Liver (tissue), 9 donors: ENCODE results near the gene EPHA6. TPM values are rescaled to one million over a fixed set of nuclear protein-coding genes. Genes with fewer than 3 reads are reported as not detected.

Source experiments
- DNase-seq: peaks from one replicate; pipeline ENCODE4 v3.0.0-alpha.2; 2017; ENCODE audit warnings: low spot score
- H3K27ac ChIP-seq, 2 donors: one replicate each; pipeline ENCODE4 v1.7.0; 2013; ENCODE audit warnings: inconsistent platforms in 2 of 2, low read length in 2 of 2, control low read depth in 1 of 2, low read depth in 1 of 2, mild to moderate bottlenecking in 1 of 2
- H3K27me3 ChIP-seq, 4 donors: one replicate each; pipeline versions ENCODE4 v1.6.1 to v1.7.0; 2013; ENCODE audit warnings: low read length in 3 of 4, inconsistent platforms in 1 of 4, mild to moderate bottlenecking in 1 of 4, moderate library complexity in 1 of 4; ENCODE audit not compliant: control insufficient read depth in 4 of 4, insufficient read depth in 4 of 4
- H3K36me3 ChIP-seq, 4 donors: one replicate each; pipeline versions ENCODE4 v1.6.1 to v1.7.0; 2013; ENCODE audit warnings: low read length in 3 of 4, mild to moderate bottlenecking in 3 of 4, low read depth in 1 of 4, moderate library complexity in 1 of 4; ENCODE audit not compliant: control insufficient read depth in 4 of 4, insufficient read depth in 3 of 4
- H3K4me1 ChIP-seq, 4 donors: one replicate each; pipeline versions ENCODE4 v1.6.1 to v1.7.0; 2013; ENCODE audit warnings: low read length in 3 of 4, mild to moderate bottlenecking in 3 of 4, moderate library complexity in 1 of 4; ENCODE audit not compliant: control insufficient read depth in 4 of 4, insufficient read depth in 4 of 4
- H3K4me3 ChIP-seq, 3 donors: one replicate each; pipeline versions ENCODE4 v1.6.1 to v1.7.0; 2013; ENCODE audit warnings: low read length in 3 of 3, control low read depth in 1 of 3, low read depth in 1 of 3, mild to moderate bottlenecking in 1 of 3
- H3K9ac ChIP-seq, 2 donors: one replicate each; pipeline ENCODE4 v1.7.0; 2013; ENCODE audit warnings: low read length in 2 of 2, mild to moderate bottlenecking in 2 of 2, moderate library complexity in 2 of 2, control low read depth in 1 of 2, low read depth in 1 of 2
- H3K9me3 ChIP-seq, 4 donors: one replicate each; pipeline versions ENCODE4 v1.6.1 to v1.7.0; 2013; ENCODE audit warnings: low read length in 3 of 4; ENCODE audit not compliant: control insufficient read depth in 4 of 4
- CTCF ChIP-seq: fragments of 150-350 bp; IDR thresholded peaks from 2 replicates; pipeline ENCODE4 v1.5.1; 2017; ENCODE audit warnings: improper control_type of control experiment, low read depth, low read length; ENCODE audit not compliant: missing input control
- EGR1 ChIP-seq, 2 donors: IDR thresholded peaks; 2 replicates each; pipeline ENCODE4 v1.6.1; 2016 to 2018; ENCODE audit warnings: antibody characterized with exemption in 2 of 2, low read depth in 2 of 2
- GABPA ChIP-seq, 2 donors: IDR thresholded peaks in 1 of 2; conservative IDR thresholded peaks in 1 of 2; 2 replicates each; pipeline ENCODE4 v1.6.1; 2016; ENCODE audit warnings: antibody characterized with exemption in 2 of 2, mild to moderate bottlenecking in 1 of 2, moderate library complexity in 1 of 2
- HNF4G ChIP-seq: IDR thresholded peaks from 2 replicates; pipeline ENCODE4 v1.6.1; 2016; ENCODE audit warnings: antibody characterized with exemption
- JUND ChIP-seq, 2 donors: IDR thresholded peaks; 2 replicates each; pipeline ENCODE4 v1.6.1; 2016; ENCODE audit warnings: antibody characterized with exemption in 2 of 2
- MAX ChIP-seq: IDR thresholded peaks from 2 replicates; pipeline ENCODE4 v1.6.1; 2016; ENCODE audit warnings: antibody characterized with exemption
- RAD21 ChIP-seq, 2 donors: IDR thresholded peaks; 2 replicates each; pipeline ENCODE4 v1.6.1; 2016; ENCODE audit warnings: antibody characterized with exemption in 2 of 2, mild to moderate bottlenecking in 2 of 2
- RXRA ChIP-seq, 2 donors: IDR thresholded peaks; 2 replicates each; pipeline ENCODE4 v1.6.1; 2017 to 2018; ENCODE audit warnings: antibody characterized with exemption in 2 of 2, mild to moderate bottlenecking in 1 of 2
- SP1 ChIP-seq: IDR thresholded peaks from 2 replicates; pipeline ENCODE4 v1.6.1; 2018; ENCODE audit warnings: antibody characterized with exemption, mild to moderate bottlenecking
- TAF1 ChIP-seq: conservative IDR thresholded peaks from 2 replicates; pipeline ENCODE4 v1.6.1; 2016; ENCODE audit warnings: antibody characterized with exemption, mild to moderate bottlenecking
- YY1 ChIP-seq: IDR thresholded peaks from 2 replicates; pipeline ENCODE4 v1.6.1; 2016; ENCODE audit warnings: antibody characterized with exemption, mild to moderate bottlenecking
- ZBTB33 ChIP-seq: IDR thresholded peaks from 2 replicates; pipeline ENCODE4 v1.6.1; 2016; ENCODE audit warnings: antibody characterized with exemption
- WGBS: extraction: QIAGEN DNeasy Blood & Tissue Kit; methylation state at CpG from one replicate; pipeline ENCODE4 v1.1.7; 2013; 5-methylcytosine and 5-hydroxymethylcytosine counted together
- polyA plus RNA-seq, 2 donors: library from polyadenylated mRNA; stranded (reverse) in 1 of 2; unstranded in 1 of 2; fragments of 200-250 nt in 1 of 2; fragments of >200 nt in 1 of 2; fragmentation: Nextera tagmentation in 1 of 2; extraction: Ambion mirVana in 1 of 2; gene quantifications; one replicate each; pipeline versions ENCODE4 v1.2.1 to v1.2.3, GENCODE V29; 2013 to 2015
- total RNA-seq, 2 donors: library from RNA; depleted of rRNA; stranded (reverse); fragments of >200 nt; gene quantifications; one replicate each; pipeline ENCODE4 v1.2.3, GENCODE V29; 2014
- TF ChIP-seq, protein P1 (sequence below): IDR thresholded peaks from 2 replicates; pipeline ENCODE4 v1.6.1; 2016; ENCODE audit warnings: antibody characterized with exemption, mild to moderate bottlenecking
- TF ChIP-seq, protein P2 (sequence below): IDR thresholded peaks from 2 replicates; pipeline ENCODE4 v1.6.1; 2016; ENCODE audit warnings: antibody characterized with exemption
- donor health status: healthy.
- donor health status: healthy.
- donor health status: healthy.
- donor health status: healthy.
- donor health status: healthy.

The EPHA6 gene
- total and polyA plus RNA-seq, 4 donors: 0.05 to 0.17 (median 0.05) TPM; not detected in 1

DNA sequence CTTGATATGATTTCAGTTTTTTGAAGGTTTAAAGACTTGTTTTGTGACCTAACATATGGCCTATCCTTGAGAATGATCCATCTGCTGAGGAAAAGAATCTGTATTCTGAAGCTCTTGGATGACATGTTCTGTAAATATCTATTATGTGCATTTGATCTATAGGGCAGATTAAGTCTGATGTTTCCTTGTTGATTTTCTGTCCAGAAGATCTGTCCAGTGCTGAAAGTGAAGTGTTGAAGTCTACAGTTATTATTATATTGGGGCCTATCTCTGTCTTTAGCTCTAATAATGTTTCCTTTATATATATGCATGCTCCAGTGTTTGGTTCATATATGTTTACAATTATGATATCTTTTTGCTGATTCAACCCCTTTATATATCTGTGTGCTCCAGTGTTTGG is 362.8 kb downstream of the EPHA6 start (continued):
- TF ChIP-seq RAD21 (IDR thresholded peaks at IDR 0.05): no peak

DNA sequence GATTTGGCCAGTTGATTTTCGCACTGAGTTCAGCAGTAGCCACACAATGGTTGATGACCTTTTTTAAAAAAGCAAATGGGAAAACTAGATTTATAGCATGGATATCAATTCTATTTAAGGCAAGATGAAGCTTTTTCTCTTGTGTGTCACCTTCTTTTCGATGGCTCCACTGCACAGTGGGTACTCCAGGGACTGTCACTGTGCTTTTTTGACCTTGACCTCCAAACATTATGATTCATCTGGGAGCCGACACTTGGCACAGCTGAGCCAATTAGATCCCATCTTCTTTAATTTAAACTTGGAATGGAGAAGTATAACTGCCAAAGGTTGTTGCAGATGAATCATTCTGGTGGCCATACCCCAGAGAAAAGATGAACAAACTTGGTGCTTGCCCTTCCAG is 367.3 kb downstream of the EPHA6 start:
- no peak for DNase-seq
- H3K4me3 ChIP-seq: no peak overlapping the region
- no peak overlapping the region for H3K27ac ChIP-seq
- 63% methylated on average over 3 of the region's 3 CpGs for WGBS
- no peaks in the 10 kb centered on the region for H3K36me3 ChIP-seq
- no peaks in the 10 kb centered on the region for H3K27me3 ChIP-seq
- no peak for TF ChIP-seq EGR1 (IDR thresholded peaks at IDR 0.05; ENCODE audit: low read depth in 2 of 2)
- TF ChIP-seq ZBTB33: no peak
- TF ChIP-seq HNF4G: no peak
- no peak for TF ChIP-seq CTCF
- no peak for TF ChIP-seq YY1
- TF ChIP-seq TAF1: no peak
- TF ChIP-seq, protein P1, sequence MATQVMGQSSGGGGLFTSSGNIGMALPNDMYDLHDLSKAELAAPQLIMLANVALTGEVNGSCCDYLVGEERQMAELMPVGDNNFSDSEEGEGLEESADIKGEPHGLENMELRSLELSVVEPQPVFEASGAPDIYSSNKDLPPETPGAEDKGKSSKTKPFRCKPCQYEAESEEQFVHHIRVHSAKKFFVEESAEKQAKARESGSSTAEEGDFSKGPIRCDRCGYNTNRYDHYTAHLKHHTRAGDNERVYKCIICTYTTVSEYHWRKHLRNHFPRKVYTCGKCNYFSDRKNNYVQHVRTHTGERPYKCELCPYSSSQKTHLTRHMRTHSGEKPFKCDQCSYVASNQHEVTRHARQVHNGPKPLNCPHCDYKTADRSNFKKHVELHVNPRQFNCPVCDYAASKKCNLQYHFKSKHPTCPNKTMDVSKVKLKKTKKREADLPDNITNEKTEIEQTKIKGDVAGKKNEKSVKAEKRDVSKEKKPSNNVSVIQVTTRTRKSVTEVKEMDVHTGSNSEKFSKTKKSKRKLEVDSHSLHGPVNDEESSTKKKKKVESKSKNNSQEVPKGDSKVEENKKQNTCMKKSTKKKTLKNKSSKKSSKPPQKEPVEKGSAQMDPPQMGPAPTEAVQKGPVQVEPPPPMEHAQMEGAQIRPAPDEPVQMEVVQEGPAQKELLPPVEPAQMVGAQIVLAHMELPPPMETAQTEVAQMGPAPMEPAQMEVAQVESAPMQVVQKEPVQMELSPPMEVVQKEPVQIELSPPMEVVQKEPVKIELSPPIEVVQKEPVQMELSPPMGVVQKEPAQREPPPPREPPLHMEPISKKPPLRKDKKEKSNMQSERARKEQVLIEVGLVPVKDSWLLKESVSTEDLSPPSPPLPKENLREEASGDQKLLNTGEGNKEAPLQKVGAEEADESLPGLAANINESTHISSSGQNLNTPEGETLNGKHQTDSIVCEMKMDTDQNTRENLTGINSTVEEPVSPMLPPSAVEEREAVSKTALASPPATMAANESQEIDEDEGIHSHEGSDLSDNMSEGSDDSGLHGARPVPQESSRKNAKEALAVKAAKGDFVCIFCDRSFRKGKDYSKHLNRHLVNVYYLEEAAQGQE: no peak
- TF ChIP-seq RAD21 (IDR thresholded peaks at IDR 0.05): no peak
- no peak for TF ChIP-seq GABPA (IDR thresholded peaks at IDR 0.05 in 1 of 2, conservative IDR thresholded peaks at IDR 0.05 in 1 of 2)
- TF ChIP-seq RXRA (IDR thresholded peaks at IDR 0.05): no peak
- TF ChIP-seq SP1: no peak
- no peak for TF ChIP-seq MAX
- no peak for TF ChIP-seq JUND (IDR thresholded peaks at IDR 0.05)
- TF ChIP-seq, protein P2, sequence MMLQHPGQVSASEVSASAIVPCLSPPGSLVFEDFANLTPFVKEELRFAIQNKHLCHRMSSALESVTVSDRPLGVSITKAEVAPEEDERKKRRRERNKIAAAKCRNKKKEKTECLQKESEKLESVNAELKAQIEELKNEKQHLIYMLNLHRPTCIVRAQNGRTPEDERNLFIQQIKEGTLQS: no peak
- no peak overlapping the region for H3K9ac ChIP-seq
- no peaks in the 10 kb centered on the region for H3K4me1 ChIP-seq
- peaks cover 0 to 2% (median 0%) of the 10 kb centered on the region in 4 donors for H3K9me3 ChIP-seq

GRCh38 chr3:97187771-97188170 is 373.4 kb downstream of the EPHA6 start:
- Histone ChIP-seq H3K9me3 (no peaks in the 10 kb centered on the region), H3K27me3 (no peaks in the 10 kb centered on the region)
- TF ChIP-seq MAX: no peak
- no peak for TF ChIP-seq EGR1 (IDR thresholded peaks at IDR 0.05; ENCODE audit: low read depth in 2 of 2)
- TF ChIP-seq, protein P2: no peak
- TF ChIP-seq HNF4G: no peak
- TF ChIP-seq RAD21 (IDR thresholded peaks at IDR 0.05): no peak
- TF ChIP-seq JUND (IDR thresholded peaks at IDR 0.05): no peak

More at GRCh38 chr3:97187771-97188170, 373.4 kb downstream of the EPHA6 start:
- DNase-seq: no peak
- H3K27ac ChIP-seq: no peak overlapping the region
- H3K36me3 ChIP-seq: no peaks in the 10 kb centered on the region
- no peaks in the 10 kb centered on the region for H3K4me1 ChIP-seq
- no peak overlapping the region for H3K9ac ChIP-seq
- H3K4me3 ChIP-seq: no peak overlapping the region
